ENCODE results near the gene AURKAIP1.

AURKAIP1 gene

DNA sequence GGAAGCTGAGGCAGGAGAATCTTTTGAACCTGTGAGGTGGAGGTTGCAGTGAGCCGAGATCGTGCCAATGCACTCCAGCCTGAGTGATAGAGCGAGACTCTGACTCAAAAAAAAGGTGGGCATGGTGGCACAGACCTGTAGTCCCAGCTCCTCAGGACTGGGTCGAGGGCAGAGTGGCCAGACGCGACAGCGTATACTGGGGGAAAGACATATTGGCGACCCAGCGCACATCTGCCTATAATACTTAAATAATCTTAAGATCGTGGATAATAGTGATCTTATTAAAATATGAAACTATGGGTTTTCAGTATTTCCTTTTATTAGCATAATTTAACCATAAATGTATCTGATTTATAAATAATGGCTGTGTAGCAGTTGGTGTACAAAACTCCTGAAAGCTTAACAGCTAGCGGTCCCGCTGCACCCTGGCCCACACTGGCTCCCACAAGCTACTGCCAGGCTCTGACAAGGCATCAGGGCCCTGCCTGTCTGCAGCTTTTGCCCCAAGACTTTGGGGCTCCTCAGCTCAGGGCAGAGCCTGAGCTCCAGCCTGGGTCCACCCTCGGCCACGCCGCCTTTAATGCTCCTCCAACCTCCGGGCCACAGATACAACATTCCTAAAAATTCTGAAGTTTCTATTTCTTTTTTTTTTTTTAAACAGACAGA lies 2.7 kb upstream of the AURKAIP1 start:
- no peak overlapping the region for H3K4me3 ChIP-seq (ENCODE audit: low read depth, low read length)
- no peak overlapping the region for H2BK12ac ChIP-seq (ENCODE audit: low read length)
- no peak overlapping the region for H2AK5ac ChIP-seq (ENCODE audit: low read length)
- no peak for DNase-seq
- H3K14ac ChIP-seq (ENCODE audit: low read length), result no peak overlapping the region
- no peak overlapping the region for H3K9ac ChIP-seq (ENCODE audit: low read length)
- no peak overlapping the region for H3K4ac ChIP-seq (ENCODE audit: low read depth, low read length)
- peaks cover 8% of the 10 kb centered on the region for H3K79me1 ChIP-seq (ENCODE audit: low read length)
- no CpG with 5 or more reads among the region's 16 CpGs for WGBS (ENCODE audit: extremely low coverage, insufficient coverage, insufficient read length)
- peaks cover 13% of the 10 kb centered on the region for H3K79me2 ChIP-seq (ENCODE audit: control insufficient read depth, insufficient read depth, low read length, poor library complexity)
- H3K4me1 ChIP-seq (ENCODE audit: control insufficient read depth in 1 of 2, insufficient read depth in 2 of 2, low read length in 2 of 2), result peaks cover 11 to 13% of the 10 kb centered on the region in 2 experiments
- no peak overlapping the region for H2BK120ac ChIP-seq (ENCODE audit: insufficient read depth, low read length, poor library complexity)
- H2BK5ac ChIP-seq (ENCODE audit: low read depth, low read length, poor library complexity), result no peak overlapping the region
- no peak overlapping the region for H4K12ac ChIP-seq (ENCODE audit: low read depth, low read length)
- no peak overlapping the region for H4K8ac ChIP-seq (ENCODE audit: low read depth, low read length)
- H3K18ac ChIP-seq (ENCODE audit: low read length), result no peak overlapping the region
- no peak overlapping the region for H4K91ac ChIP-seq (ENCODE audit: low read depth, low read length)
- no peak overlapping the region for H3K4me2 ChIP-seq (ENCODE audit: low read length)
- H2AFZ ChIP-seq (ENCODE audit: insufficient read depth, low read length, poor library complexity), result no peak overlapping the region
- no peaks in the 10 kb centered on the region for H3K27me3 ChIP-seq (ENCODE audit: insufficient read depth, low read length)
- peaks cover 4% of the 10 kb centered on the region for H3K9me3 ChIP-seq (ENCODE audit: insufficient read depth, low read depth, low read length)
- no peak overlapping the region for H3K27ac ChIP-seq (ENCODE audit: low read depth, low read length)
- H3K23ac ChIP-seq (ENCODE audit: low read length), result no peak overlapping the region
- H3K36me3 ChIP-seq (ENCODE audit: control insufficient read depth in 1 of 2, insufficient read depth in 2 of 2, low read length in 2 of 2), result peaks cover 29 to 34% of the 10 kb centered on the region in 2 experiments

DNA sequence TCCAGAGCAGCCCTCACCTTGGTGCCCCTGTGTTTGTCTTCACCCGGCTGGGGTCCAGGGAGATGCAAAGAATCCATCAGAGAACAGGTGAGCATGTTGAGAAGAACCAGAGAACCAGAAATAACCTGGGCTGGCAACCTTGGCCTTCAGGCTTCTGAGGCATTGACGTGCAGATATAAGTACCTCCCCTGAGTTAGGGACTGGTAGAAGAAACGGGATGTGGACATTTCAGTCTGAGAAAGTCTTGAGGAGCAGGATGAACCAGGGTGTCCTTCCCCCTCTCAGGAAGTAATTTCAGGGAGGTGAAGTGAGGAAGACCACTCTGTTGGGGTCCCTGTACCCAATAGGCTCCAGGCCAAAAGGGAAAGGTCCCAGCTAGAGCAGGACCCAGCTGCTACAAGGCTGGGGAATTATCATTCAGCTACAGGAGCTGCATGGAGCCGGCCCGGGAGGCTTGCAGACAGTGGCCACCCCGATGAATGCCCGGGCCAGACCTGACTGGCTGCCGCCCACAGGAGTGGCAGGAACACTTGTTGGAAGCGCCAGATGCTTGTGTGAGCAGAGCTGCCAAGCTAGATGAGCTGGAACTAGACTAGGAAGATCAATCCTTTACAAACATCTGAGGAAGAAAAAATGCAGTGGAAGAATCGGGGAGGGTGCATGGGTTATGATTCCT lies 1.7 kb upstream of the AURKAIP1 start:
- no peak overlapping the region for H2BK120ac ChIP-seq (ENCODE audit: insufficient read depth, low read length, poor library complexity)
- no peak overlapping the region for H2BK12ac ChIP-seq (ENCODE audit: low read length)
- peak overlapping the region; percentile 96 for H4K8ac ChIP-seq (ENCODE audit: low read depth, low read length)
- no peak overlapping the region for H4K91ac ChIP-seq (ENCODE audit: low read depth, low read length)
- no peak overlapping the region for H3K9ac ChIP-seq (ENCODE audit: low read length)
- H3K23ac ChIP-seq (ENCODE audit: low read length), result no peak overlapping the region
- H3K79me2 ChIP-seq (ENCODE audit: control insufficient read depth, insufficient read depth, low read length, poor library complexity), result peaks cover 13% of the 10 kb centered on the region
- H2AK5ac ChIP-seq (ENCODE audit: low read length), result peak overlapping the region; percentile 63
- H3K36me3 ChIP-seq (ENCODE audit: control insufficient read depth in 1 of 2, insufficient read depth in 2 of 2, low read length in 2 of 2), result peaks cover 35% of the 10 kb centered on the region in 2 experiments
- no CpG with 5 or more reads among the region's 10 CpGs for WGBS (ENCODE audit: extremely low coverage, insufficient coverage, insufficient read length)
- peak overlapping the region; percentile 25 for H3K4ac ChIP-seq (ENCODE audit: low read depth, low read length)
- H3K4me3 ChIP-seq (ENCODE audit: low read depth, low read length), result no peak overlapping the region
- no peak for DNase-seq
- H3K4me1 ChIP-seq (ENCODE audit: control insufficient read depth in 1 of 2, insufficient read depth in 2 of 2, low read length in 2 of 2), result peaks cover 11 to 13% of the 10 kb centered on the region in 2 experiments
- no peak overlapping the region for H3K27ac ChIP-seq (ENCODE audit: low read depth, low read length)
- no peak overlapping the region for H3K18ac ChIP-seq (ENCODE audit: low read length)
- H3K27me3 ChIP-seq (ENCODE audit: insufficient read depth, low read length), result no peaks in the 10 kb centered on the region
- no peak overlapping the region for H3K14ac ChIP-seq (ENCODE audit: low read length)
- H2AFZ ChIP-seq (ENCODE audit: insufficient read depth, low read length, poor library complexity), result no peak overlapping the region
- no peak overlapping the region for H3K4me2 ChIP-seq (ENCODE audit: low read length)
- peaks cover 8% of the 10 kb centered on the region for H3K79me1 ChIP-seq (ENCODE audit: low read length)
- no peak overlapping the region for H2BK5ac ChIP-seq (ENCODE audit: low read depth, low read length, poor library complexity)
- H3K9me3 ChIP-seq (ENCODE audit: insufficient read depth, low read depth, low read length), result peaks cover 4% of the 10 kb centered on the region
- peak overlapping the region; percentile 76 for H4K12ac ChIP-seq (ENCODE audit: low read depth, low read length)

DNA sequence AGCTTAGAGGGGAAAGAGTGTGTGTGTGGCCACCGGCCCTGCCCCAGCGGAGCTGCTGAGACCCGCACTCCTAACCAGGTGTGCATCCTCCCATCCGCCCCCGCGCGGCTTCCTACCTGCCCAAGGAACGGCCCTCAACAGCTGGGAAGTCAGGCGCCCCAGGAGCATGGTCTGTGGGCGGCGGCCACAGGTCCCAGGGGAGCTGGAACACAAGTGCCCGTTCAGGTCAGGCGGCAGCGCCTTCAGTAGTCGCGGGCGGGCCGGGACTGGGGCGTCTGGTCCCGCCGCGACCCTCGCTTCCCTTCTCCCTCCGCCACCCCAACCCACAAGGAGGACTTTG lies 448 bp downstream of the AURKAIP1 start:
- Histone ChIP-seq H3K14ac (ENCODE audit: low read length) (peak overlapping the region; percentile 89), H3K4me2 (ENCODE audit: low read length) (peak overlapping the region; percentile 75), H3K4me3 (ENCODE audit: low read depth, low read length) (peak overlapping the region; percentile 90), H3K27ac (ENCODE audit: low read depth, low read length) (peak overlapping the region; percentile 93), H3K36me3 (ENCODE audit: control insufficient read depth in 1 of 2, insufficient read depth in 2 of 2, low read length in 2 of 2) (peaks cover 26 to 29% of the 10 kb centered on the region in 2 experiments), H4K8ac (ENCODE audit: low read depth, low read length) (peak overlapping the region; percentile 99), H4K12ac (ENCODE audit: low read depth, low read length) (peak overlapping the region; percentile 98), H3K23ac (ENCODE audit: low read length) (no peak overlapping the region), H4K91ac (ENCODE audit: low read depth, low read length) (peak overlapping the region; percentile 99), H3K9me3 (ENCODE audit: insufficient read depth, low read depth, low read length) (peaks cover 2% of the 10 kb centered on the region), H3K27me3 (ENCODE audit: insufficient read depth, low read length) (no peaks in the 10 kb centered on the region), H2AFZ (ENCODE audit: insufficient read depth, low read length, poor library complexity) (peak overlapping the region; percentile 96), H3K9ac (ENCODE audit: low read length) (peak overlapping the region; percentile 97), H3K4me1 (ENCODE audit: control insufficient read depth in 1 of 2, insufficient read depth in 2 of 2, low read length in 2 of 2) (peaks cover 11 to 13% of the 10 kb centered on the region in 2 experiments), H3K18ac (ENCODE audit: low read length) (peak overlapping the region; percentile 98), H2BK5ac (ENCODE audit: low read depth, low read length, poor library complexity) (peak overlapping the region; percentile 96), H3K79me1 (ENCODE audit: low read length) (peaks cover 8% of the 10 kb centered on the region), H2BK12ac (ENCODE audit: low read length) (peak overlapping the region; percentile 39), H2AK5ac (ENCODE audit: low read length) (peak overlapping the region; percentile 98), H2BK120ac (ENCODE audit: insufficient read depth, low read length, poor library complexity) (peak overlapping the region; percentile 97), H3K79me2 (ENCODE audit: control insufficient read depth, insufficient read depth, low read length, poor library complexity) (peaks cover 13% of the 10 kb centered on the region), H3K4ac (ENCODE audit: low read depth, low read length) (peak overlapping the region; percentile 95)
- no CpG with 5 or more reads among the region's 24 CpGs for WGBS (ENCODE audit: extremely low coverage, insufficient coverage, insufficient read length)
- no peak for DNase-seq

DNA sequence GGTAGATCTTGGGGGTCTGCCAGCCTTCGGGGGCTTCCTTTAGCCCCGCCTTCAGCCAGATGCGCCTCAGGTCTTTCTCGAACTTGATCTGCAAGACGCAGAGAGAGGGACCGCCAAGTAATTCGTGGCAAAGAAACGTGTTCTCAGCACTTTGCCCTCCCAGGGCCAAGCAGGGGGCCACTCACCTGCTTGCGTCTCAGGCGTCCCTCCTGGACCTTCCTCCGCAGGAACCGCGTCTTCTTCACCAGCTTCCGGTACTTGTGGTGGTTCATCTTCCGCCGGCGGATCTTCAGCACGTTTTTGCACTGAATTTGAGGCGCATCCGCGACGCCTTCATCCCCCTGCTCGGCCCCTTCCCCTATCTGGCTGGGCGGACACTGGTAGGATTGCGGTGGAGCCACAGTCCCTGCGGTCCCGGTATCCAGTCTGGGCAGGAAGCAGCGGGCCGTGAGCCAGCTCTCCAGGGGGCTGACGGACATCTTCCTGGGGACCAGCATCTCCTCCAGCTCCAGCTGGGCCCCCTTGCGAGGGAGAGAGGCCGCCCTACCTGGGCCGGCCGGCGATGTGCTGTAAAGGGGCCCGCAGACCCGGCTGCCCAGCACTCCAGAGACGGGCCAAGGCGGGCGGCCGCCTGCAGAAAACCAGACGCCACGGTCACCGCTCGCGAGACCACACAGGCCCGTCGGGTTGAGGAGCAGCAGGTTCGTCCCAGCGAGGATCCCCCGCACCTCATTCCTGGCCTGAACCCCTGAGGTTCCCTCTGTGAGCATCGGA lies 1.0 kb downstream of the AURKAIP1 start:
- peak overlapping the region; percentile 96 for H2AFZ ChIP-seq (ENCODE audit: insufficient read depth, low read length, poor library complexity)
- peaks cover 2% of the 10 kb centered on the region for H3K9me3 ChIP-seq (ENCODE audit: insufficient read depth, low read depth, low read length)
- peaks cover 8% of the 10 kb centered on the region for H3K79me1 ChIP-seq (ENCODE audit: low read length)
- H3K4me1 ChIP-seq (ENCODE audit: control insufficient read depth in 1 of 2, insufficient read depth in 2 of 2, low read length in 2 of 2), result peaks cover 11 to 13% of the 10 kb centered on the region in 2 experiments
- peak overlapping the region; percentile 75 for H3K4me2 ChIP-seq (ENCODE audit: low read length)
- no peak overlapping the region for H2BK12ac ChIP-seq (ENCODE audit: low read length)
- H4K8ac ChIP-seq (ENCODE audit: low read depth, low read length), result peak overlapping the region; percentile 99
- no peak overlapping the region for H3K23ac ChIP-seq (ENCODE audit: low read length)
- no peak overlapping the region for H3K27ac ChIP-seq (ENCODE audit: low read depth, low read length)
- WGBS (ENCODE audit: extremely low coverage, insufficient coverage, insufficient read length), result no CpG with 5 or more reads among the region's 52 CpGs
- H3K4me3 ChIP-seq (ENCODE audit: low read depth, low read length), result peak overlapping the region; percentile 90
- H3K36me3 ChIP-seq (ENCODE audit: control insufficient read depth in 1 of 2, insufficient read depth in 2 of 2, low read length in 2 of 2), result peaks cover 26 to 29% of the 10 kb centered on the region in 2 experiments
- no peak for DNase-seq
- peak overlapping the region; percentile 98 for H4K12ac ChIP-seq (ENCODE audit: low read depth, low read length)
- H3K4ac ChIP-seq (ENCODE audit: low read depth, low read length), result peak overlapping the region; percentile 95
- H3K14ac ChIP-seq (ENCODE audit: low read length), result peak overlapping the region; percentile 89
- peak overlapping the region; percentile 98 for H2AK5ac ChIP-seq (ENCODE audit: low read length)
- H2BK120ac ChIP-seq (ENCODE audit: insufficient read depth, low read length, poor library complexity), result peak overlapping the region; percentile 97
- peaks cover 13% of the 10 kb centered on the region for H3K79me2 ChIP-seq (ENCODE audit: control insufficient read depth, insufficient read depth, low read length, poor library complexity)
- H3K27me3 ChIP-seq (ENCODE audit: insufficient read depth, low read length), result no peaks in the 10 kb centered on the region
- H3K18ac ChIP-seq (ENCODE audit: low read length), result peak overlapping the region; percentile 98
- peak overlapping the region; percentile 96 for H2BK5ac ChIP-seq (ENCODE audit: low read depth, low read length, poor library complexity)
- peak overlapping the region; percentile 99 for H4K91ac ChIP-seq (ENCODE audit: low read depth, low read length)
- peak overlapping the region; percentile 97 for H3K9ac ChIP-seq (ENCODE audit: low read length)

Data from trophoblast cell (in vitro differentiated cells and primary cell).